ENCODE data around the gene IPMK.

DNA sequence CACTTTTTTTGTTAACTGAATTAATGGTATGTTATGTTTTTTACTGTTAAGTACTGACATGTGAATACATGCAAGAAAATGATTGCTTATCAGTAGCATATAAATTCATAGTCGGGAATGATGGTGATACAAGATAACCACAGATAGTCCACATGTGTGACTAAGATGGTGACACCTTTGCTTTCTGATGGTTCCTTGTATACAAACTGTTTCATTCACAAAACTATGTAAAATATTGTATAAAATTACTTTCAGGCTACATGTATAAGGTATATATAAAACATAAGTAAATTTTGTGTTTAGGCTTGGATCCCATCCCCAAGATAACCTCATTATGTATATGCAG lies 11.2 kb upstream of the IPMK start:
- TF ChIP-seq, protein P1, sequence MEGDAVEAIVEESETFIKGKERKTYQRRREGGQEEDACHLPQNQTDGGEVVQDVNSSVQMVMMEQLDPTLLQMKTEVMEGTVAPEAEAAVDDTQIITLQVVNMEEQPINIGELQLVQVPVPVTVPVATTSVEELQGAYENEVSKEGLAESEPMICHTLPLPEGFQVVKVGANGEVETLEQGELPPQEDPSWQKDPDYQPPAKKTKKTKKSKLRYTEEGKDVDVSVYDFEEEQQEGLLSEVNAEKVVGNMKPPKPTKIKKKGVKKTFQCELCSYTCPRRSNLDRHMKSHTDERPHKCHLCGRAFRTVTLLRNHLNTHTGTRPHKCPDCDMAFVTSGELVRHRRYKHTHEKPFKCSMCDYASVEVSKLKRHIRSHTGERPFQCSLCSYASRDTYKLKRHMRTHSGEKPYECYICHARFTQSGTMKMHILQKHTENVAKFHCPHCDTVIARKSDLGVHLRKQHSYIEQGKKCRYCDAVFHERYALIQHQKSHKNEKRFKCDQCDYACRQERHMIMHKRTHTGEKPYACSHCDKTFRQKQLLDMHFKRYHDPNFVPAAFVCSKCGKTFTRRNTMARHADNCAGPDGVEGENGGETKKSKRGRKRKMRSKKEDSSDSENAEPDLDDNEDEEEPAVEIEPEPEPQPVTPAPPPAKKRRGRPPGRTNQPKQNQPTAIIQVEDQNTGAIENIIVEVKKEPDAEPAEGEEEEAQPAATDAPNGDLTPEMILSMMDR (IDR thresholded peaks at IDR 0.05; ENCODE audit: low read depth, low read length): no peak
- TF ChIP-seq, protein P2, sequence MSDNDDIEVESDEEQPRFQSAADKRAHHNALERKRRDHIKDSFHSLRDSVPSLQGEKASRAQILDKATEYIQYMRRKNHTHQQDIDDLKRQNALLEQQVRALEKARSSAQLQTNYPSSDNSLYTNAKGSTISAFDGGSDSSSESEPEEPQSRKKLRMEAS (IDR thresholded peaks at IDR 0.05; ENCODE audit: low read depth, low read length): no peak
- no peak for TF ChIP-seq POLR2A (IDR thresholded peaks at IDR 0.05; ENCODE audit: extremely low read depth, insufficient read length)

Data from NB4 (cell line).